ENCODE results near the gene ERICH2.
"Not testable (repeated sequence)": the region's sequence is repeated elsewhere in the genome, so short reads cannot be mapped to it uniquely, and the experiment has no call there.

ERICH2 gene

GRCh38 chr2:170744248-170745002 is 25.8 kb upstream of the ERICH2 start:
- ATAC-seq (no peak), DNase-seq (ENCODE audit: low spot score in 2 of 2) (no peak)
- no peak overlapping the region for H3K27ac Mint-ChIP-seq
- H3K4me1 Mint-ChIP-seq: no peaks in the 10 kb centered on the region
- H3K4me3 Mint-ChIP-seq: no peak overlapping the region
- H3K36me3 Mint-ChIP-seq: no peaks in the 10 kb centered on the region
- no peaks in the 10 kb centered on the region for H3K9me3 Mint-ChIP-seq

GRCh38 chr2:170745305-170745704 is 24.9 kb upstream of the ERICH2 start:
- no peak for DNase-seq (ENCODE audit: low spot score in 2 of 2)
- Mint-ChIP-seq H3K4me3 (no peak overlapping the region), H3K4me1 (no peaks in the 10 kb centered on the region), H3K9me3 (no peaks in the 10 kb centered on the region), H3K27ac (no peak overlapping the region), H3K36me3 (no peaks in the 10 kb centered on the region)
- ATAC-seq: no peak

- no peak overlapping the region for H3K27ac Mint-ChIP-seq
- DNase-seq (ENCODE audit: low spot score in 2 of 2) (no peak), ATAC-seq (no peak)
- no peaks in the 10 kb centered on the region for H3K9me3 Mint-ChIP-seq
- H3K36me3 Mint-ChIP-seq: no peaks in the 10 kb centered on the region
- H3K4me1 Mint-ChIP-seq: no peaks in the 10 kb centered on the region
- H3K4me3 Mint-ChIP-seq: no peak overlapping the region
Measured at GRCh38 chr2:170747921-170748320, 22.3 kb upstream of the ERICH2 start.

- not testable (repeated sequence) for H3K9me3 Mint-ChIP-seq
Measured at GRCh38 chr2:170751555-170751954, 18.6 kb upstream of the ERICH2 start.

GRCh38 chr2:170761572-170761971 is 8.6 kb upstream of the ERICH2 start:
- Mint-ChIP-seq H3K36me3 (no peaks in the 10 kb centered on the region), H3K9me3 (no peaks in the 10 kb centered on the region), H3K4me1 (no peaks in the 10 kb centered on the region), H3K27ac (no peak overlapping the region), H3K4me3 (no peak overlapping the region)
- ATAC-seq: no peak
- no peak for DNase-seq (ENCODE audit: low spot score in 2 of 2)

More at GRCh38 chr2:170751555-170751954, 18.6 kb upstream of the ERICH2 start:
- H3K36me3 Mint-ChIP-seq; H3K4me3 Mint-ChIP-seq; H3K27ac Mint-ChIP-seq; H3K4me1 Mint-ChIP-seq; DNase-seq (ENCODE audit: low spot score in 2 of 2): not testable (repeated sequence)
- peak; percentile 62 for ATAC-seq

GRCh38 chr2:170762760-170763159 is 7.4 kb upstream of the ERICH2 start:
- Mint-ChIP-seq H3K27ac (no peak overlapping the region), H3K4me3 (no peak overlapping the region), H3K4me1 (no peaks in the 10 kb centered on the region), H3K36me3 (no peaks in the 10 kb centered on the region), H3K9me3 (no peaks in the 10 kb centered on the region)
- ATAC-seq (no peak), DNase-seq (ENCODE audit: low spot score in 2 of 2) (no peak)

GRCh38 chr2:170763232-170763631 is 6.9 kb upstream of the ERICH2 start:
- Mint-ChIP-seq H3K9me3 (no peaks in the 10 kb centered on the region), H3K36me3 (no peaks in the 10 kb centered on the region), H3K27ac (no peak overlapping the region), H3K4me3 (no peak overlapping the region), H3K4me1 (no peaks in the 10 kb centered on the region)
- no peak for ATAC-seq
- DNase-seq (ENCODE audit: low spot score in 2 of 2): no peak

- H3K4me1 Mint-ChIP-seq: no peaks in the 10 kb centered on the region
- ATAC-seq (no peak), DNase-seq (ENCODE audit: low spot score in 2 of 2) (no peak)
- H3K36me3 Mint-ChIP-seq: no peaks in the 10 kb centered on the region
- H3K27ac Mint-ChIP-seq: no peak overlapping the region
- H3K9me3 Mint-ChIP-seq: no peaks in the 10 kb centered on the region
- no peak overlapping the region for H3K4me3 Mint-ChIP-seq
Measured at GRCh38 chr2:170764880-170765261, 5.3 kb upstream of the ERICH2 start.

GRCh38 chr2:170766693-170767092 is 3.5 kb upstream of the ERICH2 start:
- ATAC-seq: no peak
- Mint-ChIP-seq H3K9me3 (no peaks in the 10 kb centered on the region), H3K4me3 (no peak overlapping the region), H3K36me3 (peaks cover 6% of the 10 kb centered on the region), H3K4me1 (peaks cover 6% of the 10 kb centered on the region), H3K27ac (no peak overlapping the region)
- DNase-seq (ENCODE audit: low spot score in 2 of 2): no peak

- peak; percentile 61 to 85 for DNase-seq (ENCODE audit: low spot score in 2 of 2)
- peak overlapping the region; percentile 74 for H3K27ac Mint-ChIP-seq
- peaks cover 6% of the 10 kb centered on the region for H3K4me1 Mint-ChIP-seq
- H3K4me3 Mint-ChIP-seq: peak overlapping the region; percentile 79
- no peaks in the 10 kb centered on the region for H3K9me3 Mint-ChIP-seq
- ATAC-seq: peak; percentile 93
- peaks cover 6% of the 10 kb centered on the region for H3K36me3 Mint-ChIP-seq
Measured at GRCh38 chr2:170770606-170771420, 635 bp downstream of the ERICH2 start.

GRCh38 chr2:170771421-170771937 is 1.3 kb downstream of the ERICH2 start:
- H3K36me3 Mint-ChIP-seq: peaks cover 6% of the 10 kb centered on the region
- ATAC-seq (no peak), DNase-seq (ENCODE audit: low spot score in 2 of 2) (no peak)
- peaks cover 6% of the 10 kb centered on the region for H3K4me1 Mint-ChIP-seq
- peak overlapping the region; percentile 79 for H3K4me3 Mint-ChIP-seq
- peak overlapping the region; percentile 74 for H3K27ac Mint-ChIP-seq
- no peaks in the 10 kb centered on the region for H3K9me3 Mint-ChIP-seq

GRCh38 chr2:170772295-170772694 is 2.1 kb downstream of the ERICH2 start:
- DNase-seq (ENCODE audit: low spot score in 2 of 2): no peak
- Mint-ChIP-seq H3K9me3 (no peaks in the 10 kb centered on the region), H3K36me3 (peaks cover 6% of the 10 kb centered on the region), H3K4me1 (peaks cover 6% of the 10 kb centered on the region), H3K27ac (no peak overlapping the region), H3K4me3 (peak overlapping the region; percentile 79)
- no peak for ATAC-seq

- Mint-ChIP-seq H3K27ac (peak overlapping the region; percentile 7), H3K9me3 (no peaks in the 10 kb centered on the region), H3K36me3 (peaks cover 6% of the 10 kb centered on the region), H3K4me3 (no peak overlapping the region), H3K4me1 (peaks cover 6% of the 10 kb centered on the region)
- no peak for ATAC-seq
- DNase-seq (ENCODE audit: low spot score in 2 of 2): no peak
Measured at GRCh38 chr2:170774074-170774473, 3.9 kb downstream of the ERICH2 start.

GRCh38 chr2:170778900-170779299 is 8.7 kb downstream of the ERICH2 start:
- ATAC-seq: no peak
- no peak for DNase-seq (ENCODE audit: low spot score in 2 of 2)
- Mint-ChIP-seq H3K36me3 (no peaks in the 10 kb centered on the region), H3K4me3 (no peak overlapping the region), H3K9me3 (no peaks in the 10 kb centered on the region), H3K27ac (no peak overlapping the region), H3K4me1 (no peaks in the 10 kb centered on the region)

GRCh38 chr2:170779304-170779703 is 9.1 kb downstream of the ERICH2 start:
- no peak overlapping the region for H3K27ac Mint-ChIP-seq
- ATAC-seq: no peak
- no peaks in the 10 kb centered on the region for H3K36me3 Mint-ChIP-seq
- H3K4me3 Mint-ChIP-seq: no peak overlapping the region
- H3K9me3 Mint-ChIP-seq: no peaks in the 10 kb centered on the region
- H3K4me1 Mint-ChIP-seq: no peaks in the 10 kb centered on the region
- no peak for DNase-seq (ENCODE audit: low spot score in 2 of 2)

- H3K27ac Mint-ChIP-seq: no peak overlapping the region
- H3K4me3 Mint-ChIP-seq: no peak overlapping the region
- no peaks in the 10 kb centered on the region for H3K9me3 Mint-ChIP-seq
- ATAC-seq (no peak), DNase-seq (ENCODE audit: low spot score in 2 of 2) (no peak)
- H3K4me1 Mint-ChIP-seq: no peaks in the 10 kb centered on the region
- H3K36me3 Mint-ChIP-seq: no peaks in the 10 kb centered on the region
Measured at GRCh38 chr2:170782673-170783072, 12.5 kb downstream of the ERICH2 start.
